Cardiac fibroblast (primary cell): ENCODE results near the gene RIMS3.
"Not testable (repeated sequence)": the region's sequence is repeated elsewhere in the genome, so short reads cannot be mapped to it uniquely, and the experiment has no call there.

ENCODE experiments used
- DNase-seq, 2 donors: peaks; one replicate each; pipeline versions ENCODE4 v3.0.0 to v3.0.0-alpha.2; 2010; ENCODE audit warnings: low read depth in 2 of 2
- H3K4me3 ChIP-seq, 2 donors: replicated peaks in 1 of 2; 1 replicate in 1 of 2; 2 replicates in 1 of 2; pipeline ENCODE4 v1.5.1; 2011; ENCODE audit warnings: low read depth in 2 of 2, low read length in 2 of 2, mild to moderate bottlenecking in 2 of 2, moderate library complexity in 1 of 2
- TF ChIP-seq, protein P1 (sequence below): IDR thresholded peaks from one replicate; pipeline ENCODE4 v1.5.1; 2011; ENCODE audit warnings: low read depth, mild to moderate bottlenecking, low read length, inconsistent platforms

RIMS3 gene

GRCh38 chr1:40709100-40709801 is 43.8 kb upstream of the RIMS3 start:
- H3K4me3 ChIP-seq: peak overlapping the region; percentile 60 to 72
- peak; percentile 97 to 98 for DNase-seq
- TF ChIP-seq, protein P1, sequence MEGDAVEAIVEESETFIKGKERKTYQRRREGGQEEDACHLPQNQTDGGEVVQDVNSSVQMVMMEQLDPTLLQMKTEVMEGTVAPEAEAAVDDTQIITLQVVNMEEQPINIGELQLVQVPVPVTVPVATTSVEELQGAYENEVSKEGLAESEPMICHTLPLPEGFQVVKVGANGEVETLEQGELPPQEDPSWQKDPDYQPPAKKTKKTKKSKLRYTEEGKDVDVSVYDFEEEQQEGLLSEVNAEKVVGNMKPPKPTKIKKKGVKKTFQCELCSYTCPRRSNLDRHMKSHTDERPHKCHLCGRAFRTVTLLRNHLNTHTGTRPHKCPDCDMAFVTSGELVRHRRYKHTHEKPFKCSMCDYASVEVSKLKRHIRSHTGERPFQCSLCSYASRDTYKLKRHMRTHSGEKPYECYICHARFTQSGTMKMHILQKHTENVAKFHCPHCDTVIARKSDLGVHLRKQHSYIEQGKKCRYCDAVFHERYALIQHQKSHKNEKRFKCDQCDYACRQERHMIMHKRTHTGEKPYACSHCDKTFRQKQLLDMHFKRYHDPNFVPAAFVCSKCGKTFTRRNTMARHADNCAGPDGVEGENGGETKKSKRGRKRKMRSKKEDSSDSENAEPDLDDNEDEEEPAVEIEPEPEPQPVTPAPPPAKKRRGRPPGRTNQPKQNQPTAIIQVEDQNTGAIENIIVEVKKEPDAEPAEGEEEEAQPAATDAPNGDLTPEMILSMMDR: no peak

GRCh38 chr1:40708750-40709099 is 43.2 kb upstream of the RIMS3 start:
- peak; percentile 93 to 96 for DNase-seq
- TF ChIP-seq, protein P1: no peak
- peak overlapping the region; percentile 60 to 72 for H3K4me3 ChIP-seq

DNA sequence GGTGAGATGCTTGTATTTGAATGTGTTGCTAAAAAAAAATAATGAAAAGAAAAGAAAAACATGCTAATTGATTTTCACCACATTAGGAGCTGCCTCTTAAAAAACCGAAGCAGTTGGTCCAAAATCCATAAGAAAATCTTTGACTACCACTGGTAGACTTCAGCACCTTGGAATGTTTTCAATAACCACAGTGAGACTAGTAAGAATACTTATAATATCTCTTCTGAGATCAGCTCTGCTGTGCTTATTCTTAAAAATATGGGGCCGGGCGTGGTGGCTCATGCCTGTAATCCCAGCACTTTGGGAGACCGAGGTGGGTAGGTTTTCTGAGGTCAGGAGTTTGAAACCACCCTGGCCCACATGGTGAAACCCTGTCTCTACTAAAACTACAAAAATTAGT is 41.1 kb upstream of the RIMS3 start:
- TF ChIP-seq, protein P1: no peak
- DNase-seq: no peak
- H3K4me3 ChIP-seq: no peak overlapping the region

DNA sequence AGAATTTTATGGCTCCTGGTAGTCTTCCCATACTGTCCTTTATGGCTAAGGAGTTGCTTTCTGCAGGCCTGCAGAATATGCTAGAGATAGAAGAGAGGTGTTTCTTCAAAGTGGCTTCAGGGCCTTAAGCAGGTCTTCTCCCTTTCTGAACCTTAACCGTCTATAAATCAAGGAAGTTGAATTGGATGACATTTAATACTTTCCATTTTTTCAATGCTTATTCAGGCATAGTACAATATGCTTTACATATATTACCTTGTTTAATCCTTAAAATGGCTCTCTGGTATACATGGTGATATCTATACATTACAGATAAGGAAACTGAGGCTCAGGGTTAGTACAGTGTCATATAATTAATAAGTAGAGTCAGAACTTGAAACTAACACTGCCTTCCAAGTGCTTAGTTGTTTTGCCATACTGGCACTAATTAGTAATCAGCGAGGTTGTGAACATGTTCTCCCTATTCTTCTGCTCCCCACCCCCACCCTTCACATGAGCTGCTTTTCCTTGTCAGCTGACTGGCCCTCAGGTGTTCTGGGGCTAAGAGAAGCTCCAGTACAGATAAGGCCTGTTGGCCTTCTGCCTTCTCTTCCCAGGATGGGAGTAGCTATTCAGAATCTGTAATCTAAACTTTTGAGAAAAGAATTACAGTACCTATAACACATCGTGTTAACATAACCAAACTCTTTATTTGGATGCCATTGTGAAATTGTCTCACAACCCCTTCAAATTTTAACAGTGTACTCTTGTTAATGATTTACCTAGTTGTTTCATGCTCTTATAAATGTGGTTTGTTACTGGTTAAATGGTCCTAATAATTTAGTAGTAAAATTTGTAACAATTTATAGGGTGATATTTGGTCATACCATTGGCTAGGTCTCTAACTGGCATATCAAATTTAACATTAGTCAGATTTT is 39.6 kb upstream of the RIMS3 start:
- TF ChIP-seq, protein P1: no peak
- no peak for DNase-seq
- H3K4me3 ChIP-seq: no peak overlapping the region

DNA sequence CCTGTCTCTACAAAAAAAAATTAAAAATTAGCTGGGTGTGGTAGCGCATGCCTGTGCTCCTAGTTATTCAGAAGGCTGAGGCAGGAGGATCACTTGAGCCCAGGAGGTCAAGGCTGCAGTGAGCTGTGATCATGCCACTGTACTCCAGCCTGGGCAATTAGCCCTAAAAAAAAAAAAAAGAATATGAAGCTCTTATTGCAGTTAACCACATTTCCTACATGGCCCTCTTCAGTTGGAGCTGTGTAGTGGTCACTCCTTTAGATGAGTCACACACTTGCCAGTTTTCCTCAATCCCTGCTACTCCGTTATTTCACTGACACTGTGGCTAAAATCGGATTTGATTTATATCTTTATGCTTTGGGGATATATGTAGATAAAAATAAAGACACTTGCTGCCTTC is 37.8 kb upstream of the RIMS3 start:
- no peak overlapping the region for H3K4me3 ChIP-seq
- peak; percentile 78 to 83 for DNase-seq
- TF ChIP-seq, protein P1: no peak

DNA sequence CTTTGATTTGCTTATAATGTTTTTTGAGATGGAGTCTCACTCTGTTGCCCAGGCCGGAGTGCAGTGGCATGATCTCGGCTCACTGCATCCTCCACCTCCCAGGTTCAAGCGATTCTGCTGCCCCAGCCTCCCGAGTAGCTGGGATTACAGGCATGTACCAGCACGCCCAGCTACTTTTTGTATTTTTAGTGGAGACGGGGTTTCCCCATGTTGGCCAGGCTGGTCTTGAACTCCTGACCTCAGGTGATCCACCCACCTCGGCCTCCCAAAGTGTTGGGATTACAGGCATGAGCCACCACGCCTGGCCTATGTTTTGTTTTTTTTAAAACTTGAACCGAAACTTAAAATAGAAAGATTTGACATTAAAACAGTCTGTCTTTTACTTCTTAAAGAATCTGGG is 37.3 kb upstream of the RIMS3 start:
- not testable (repeated sequence) for H3K4me3 ChIP-seq, DNase-seq

DNA sequence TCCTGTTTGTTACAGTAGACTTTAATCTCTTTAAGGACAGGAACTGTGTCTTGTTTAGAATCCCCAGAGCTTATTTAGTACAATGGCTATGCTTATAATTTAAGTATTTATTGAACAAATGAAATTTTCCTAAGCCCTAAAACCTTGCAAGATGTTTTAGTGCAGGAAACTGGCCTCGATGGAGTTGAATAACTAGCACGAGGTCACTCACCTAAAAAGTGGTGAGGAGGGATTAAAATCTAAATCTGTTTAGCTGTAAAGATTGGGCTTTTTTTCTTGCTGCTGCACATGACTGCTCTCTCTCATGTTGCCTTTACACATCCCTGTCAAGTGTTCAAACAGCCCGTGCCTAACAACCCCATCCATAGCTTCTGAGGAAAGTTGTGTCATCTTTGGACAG is 36.2 kb upstream of the RIMS3 start:
- TF ChIP-seq, protein P1: no peak
- no peak for DNase-seq
- H3K4me3 ChIP-seq: no peak overlapping the region
